PFSK-1 (cell line): Measurements from ENCODE around the gene HBS1L.

Experiments
- FOXP2 ChIP-seq: optimal IDR thresholded peaks from 2 replicates; pipeline ENCODE3; 2011; ENCODE audit warnings: borderline replicate concordance, control low read depth, inconsistent platforms; ENCODE audit not compliant: insufficient read depth; ENCODE audit errors: extremely low read length, extremely low read depth
- POLR2AphosphoS5 ChIP-seq: IDR thresholded peaks from 2 replicates; pipeline ENCODE4 v1.6.1; 2012; ENCODE audit warnings: low read depth, mild to moderate bottlenecking, control low read depth, low read length, moderate library complexity
- SIN3A ChIP-seq: IDR thresholded peaks from 2 replicates; pipeline ENCODE4 v1.6.1; 2012; ENCODE audit warnings: mild to moderate bottlenecking, low read length, moderate library complexity, borderline replicate concordance; ENCODE audit not compliant: insufficient read depth
- TAF1 ChIP-seq: IDR thresholded peaks from 2 replicates; pipeline ENCODE4 v1.6.1; 2012; ENCODE audit warnings: low read length, control low read depth, borderline replicate concordance; ENCODE audit not compliant: insufficient read depth
- TF ChIP-seq, protein P1 (sequence below), 2 experiments: IDR thresholded peaks; 2 replicates each; pipeline versions ENCODE4 v1.6.1 to v1.8.0; 2011 to 2012; ENCODE audit warnings: low read depth in 2 of 2, low read length in 2 of 2, control low read depth in 1 of 2, inconsistent platforms in 1 of 2, mild to moderate bottlenecking in 1 of 2, moderate library complexity in 1 of 2; ENCODE audit not compliant: insufficient read depth in 1 of 2

Gene HBS1L

DNA sequence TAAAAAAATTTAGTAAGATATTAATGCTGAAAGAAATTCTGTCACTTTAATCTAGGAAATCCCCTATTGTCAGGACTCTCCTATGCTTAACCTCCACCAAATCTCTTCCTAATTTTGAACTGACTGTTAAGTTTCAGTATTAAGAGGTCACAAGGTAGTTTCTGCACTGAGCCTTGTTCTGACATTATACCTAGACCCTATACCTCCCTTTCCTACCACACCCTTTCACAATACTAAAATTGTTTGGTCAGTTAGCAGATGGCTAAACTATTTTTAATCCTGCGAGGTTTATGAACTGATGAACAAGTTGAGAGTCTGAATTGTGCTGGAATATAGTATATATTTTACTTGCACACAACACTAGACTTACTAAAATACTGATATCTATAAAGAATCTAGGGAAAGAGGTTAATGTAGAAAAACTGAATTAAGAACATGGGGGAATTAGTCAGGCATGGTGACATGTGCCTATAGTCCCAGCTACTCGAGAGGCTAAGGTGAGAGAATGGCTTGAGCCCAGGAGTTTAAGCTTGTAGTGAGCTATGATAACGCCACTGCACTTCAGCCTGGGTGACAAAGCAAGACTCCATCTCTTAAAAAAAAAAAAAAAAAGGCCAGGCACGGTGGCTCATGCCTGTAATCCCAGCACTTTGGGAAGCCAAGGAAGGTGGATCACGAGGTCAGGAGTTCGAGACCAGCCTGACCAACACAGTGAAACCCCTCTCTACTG, 51.5 kb downstream of the HBS1L start:
- no peak for TF ChIP-seq SIN3A
- TF ChIP-seq POLR2AphosphoS5, result no peak
- TF ChIP-seq FOXP2, result no peak
- no peak for TF ChIP-seq TAF1
- TF ChIP-seq, protein P1, sequence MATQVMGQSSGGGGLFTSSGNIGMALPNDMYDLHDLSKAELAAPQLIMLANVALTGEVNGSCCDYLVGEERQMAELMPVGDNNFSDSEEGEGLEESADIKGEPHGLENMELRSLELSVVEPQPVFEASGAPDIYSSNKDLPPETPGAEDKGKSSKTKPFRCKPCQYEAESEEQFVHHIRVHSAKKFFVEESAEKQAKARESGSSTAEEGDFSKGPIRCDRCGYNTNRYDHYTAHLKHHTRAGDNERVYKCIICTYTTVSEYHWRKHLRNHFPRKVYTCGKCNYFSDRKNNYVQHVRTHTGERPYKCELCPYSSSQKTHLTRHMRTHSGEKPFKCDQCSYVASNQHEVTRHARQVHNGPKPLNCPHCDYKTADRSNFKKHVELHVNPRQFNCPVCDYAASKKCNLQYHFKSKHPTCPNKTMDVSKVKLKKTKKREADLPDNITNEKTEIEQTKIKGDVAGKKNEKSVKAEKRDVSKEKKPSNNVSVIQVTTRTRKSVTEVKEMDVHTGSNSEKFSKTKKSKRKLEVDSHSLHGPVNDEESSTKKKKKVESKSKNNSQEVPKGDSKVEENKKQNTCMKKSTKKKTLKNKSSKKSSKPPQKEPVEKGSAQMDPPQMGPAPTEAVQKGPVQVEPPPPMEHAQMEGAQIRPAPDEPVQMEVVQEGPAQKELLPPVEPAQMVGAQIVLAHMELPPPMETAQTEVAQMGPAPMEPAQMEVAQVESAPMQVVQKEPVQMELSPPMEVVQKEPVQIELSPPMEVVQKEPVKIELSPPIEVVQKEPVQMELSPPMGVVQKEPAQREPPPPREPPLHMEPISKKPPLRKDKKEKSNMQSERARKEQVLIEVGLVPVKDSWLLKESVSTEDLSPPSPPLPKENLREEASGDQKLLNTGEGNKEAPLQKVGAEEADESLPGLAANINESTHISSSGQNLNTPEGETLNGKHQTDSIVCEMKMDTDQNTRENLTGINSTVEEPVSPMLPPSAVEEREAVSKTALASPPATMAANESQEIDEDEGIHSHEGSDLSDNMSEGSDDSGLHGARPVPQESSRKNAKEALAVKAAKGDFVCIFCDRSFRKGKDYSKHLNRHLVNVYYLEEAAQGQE (IDR thresholded peaks at IDR 0.05; ENCODE audit: insufficient read depth in 1 of 2, low read depth in 2 of 2, low read length in 2 of 2), result no peak

GRCh38 chr6:135002229-135002844, 52.3 kb downstream of the HBS1L start:
- TF ChIP-seq SIN3A (no peak), FOXP2 (no peak), POLR2AphosphoS5 (no peak), TAF1 (no peak)
- TF ChIP-seq, protein P1 (IDR thresholded peaks at IDR 0.05; ENCODE audit: insufficient read depth in 1 of 2, low read depth in 2 of 2, low read length in 2 of 2), result no peak

- TF ChIP-seq TAF1 (no peak), SIN3A (no peak), POLR2AphosphoS5 (no peak), FOXP2 (no peak)
- TF ChIP-seq, protein P1 (IDR thresholded peaks at IDR 0.05; ENCODE audit: insufficient read depth in 1 of 2, low read depth in 2 of 2, low read length in 2 of 2), result no peak
Observed at GRCh38 chr6:134999107-134999506, 55.5 kb downstream of the HBS1L start.

- no peak for TF ChIP-seq FOXP2
- TF ChIP-seq SIN3A, result no peak
- no peak for TF ChIP-seq TAF1
- TF ChIP-seq, protein P1 (IDR thresholded peaks at IDR 0.05; ENCODE audit: insufficient read depth in 1 of 2, low read depth in 2 of 2, low read length in 2 of 2), result no peak
- TF ChIP-seq POLR2AphosphoS5, result no peak
Observed at GRCh38 chr6:134997133-134997995, 57.3 kb downstream of the HBS1L start.
